Coronary artery (tissue), 2 donors: Measurements from ENCODE around the gene GPR55.

ENCODE experiments used
- DNase-seq: peaks from one replicate; pipeline ENCODE4 v3.0.0-alpha.2; 2017; ENCODE audit warnings: low spot score
- H3K27ac ChIP-seq, 2 donors: fragments of 200-600 bp; sonication (generic); one replicate each; pipeline ENCODE4 v1.5.1; 2016 to 2019
- H3K4me3 ChIP-seq: fragments of 200-600 bp; sonication (generic); 2 replicates; pipeline ENCODE4 v1.5.1; 2016; ENCODE audit warnings: mild to moderate bottlenecking, moderate library complexity
- TF ChIP-seq, protein P1 (sequence below): fragments of 200-600 bp; sonication (generic); IDR thresholded peaks from one replicate; pipeline ENCODE4 v1.5.1; 2019; ENCODE audit warnings: antibody characterized with exemption

The GPR55 gene

DNA sequence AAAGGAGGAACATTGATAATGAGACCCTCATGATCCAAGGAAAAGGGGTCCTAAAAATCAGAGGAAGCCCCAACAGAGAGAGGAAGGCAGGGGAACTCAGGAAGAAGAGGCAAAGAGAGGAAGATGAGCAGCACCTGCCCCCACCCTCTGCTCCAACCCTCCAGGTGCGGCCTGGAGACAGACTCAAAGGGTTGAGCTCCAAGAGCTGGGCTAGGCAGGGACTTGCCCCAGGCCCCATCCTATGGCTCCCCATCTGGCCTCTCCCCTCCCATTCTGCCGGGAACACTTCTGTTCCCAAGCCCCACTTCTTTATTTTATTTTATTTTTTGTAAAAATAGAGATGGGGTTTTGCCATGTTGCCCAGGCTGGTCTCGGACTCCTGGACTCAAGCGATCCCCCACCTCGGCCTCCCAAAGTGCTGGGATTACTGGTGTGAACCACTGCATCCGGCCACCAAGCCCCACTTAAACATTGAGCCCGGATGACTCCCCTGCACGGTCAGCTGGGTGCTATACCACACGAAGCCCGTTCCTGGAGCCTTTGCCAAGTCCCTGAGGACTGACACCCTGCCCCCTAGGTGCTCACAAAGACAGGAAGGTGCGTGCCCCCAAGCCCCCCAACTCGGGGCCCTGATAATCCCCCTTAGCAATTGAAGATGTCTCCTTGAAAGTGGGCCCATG, 3.8 kb upstream of the GPR55 start:
- TF ChIP-seq, protein P1, sequence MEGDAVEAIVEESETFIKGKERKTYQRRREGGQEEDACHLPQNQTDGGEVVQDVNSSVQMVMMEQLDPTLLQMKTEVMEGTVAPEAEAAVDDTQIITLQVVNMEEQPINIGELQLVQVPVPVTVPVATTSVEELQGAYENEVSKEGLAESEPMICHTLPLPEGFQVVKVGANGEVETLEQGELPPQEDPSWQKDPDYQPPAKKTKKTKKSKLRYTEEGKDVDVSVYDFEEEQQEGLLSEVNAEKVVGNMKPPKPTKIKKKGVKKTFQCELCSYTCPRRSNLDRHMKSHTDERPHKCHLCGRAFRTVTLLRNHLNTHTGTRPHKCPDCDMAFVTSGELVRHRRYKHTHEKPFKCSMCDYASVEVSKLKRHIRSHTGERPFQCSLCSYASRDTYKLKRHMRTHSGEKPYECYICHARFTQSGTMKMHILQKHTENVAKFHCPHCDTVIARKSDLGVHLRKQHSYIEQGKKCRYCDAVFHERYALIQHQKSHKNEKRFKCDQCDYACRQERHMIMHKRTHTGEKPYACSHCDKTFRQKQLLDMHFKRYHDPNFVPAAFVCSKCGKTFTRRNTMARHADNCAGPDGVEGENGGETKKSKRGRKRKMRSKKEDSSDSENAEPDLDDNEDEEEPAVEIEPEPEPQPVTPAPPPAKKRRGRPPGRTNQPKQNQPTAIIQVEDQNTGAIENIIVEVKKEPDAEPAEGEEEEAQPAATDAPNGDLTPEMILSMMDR: no peak
- DNase-seq: peak; percentile 50
- H3K4me3 ChIP-seq: no peak overlapping the region

GRCh38 chr2:230927711-230928341, 2.8 kb upstream of the GPR55 start:
- TF ChIP-seq, protein P1: no peak
- DNase-seq: peak; percentile 64
- Histone ChIP-seq H3K4me3 (no peak overlapping the region), H3K27ac (no peak overlapping the region)

More for the DNA sequence above, 3.8 kb upstream of the GPR55 start:
- no peak overlapping the region for H3K27ac ChIP-seq

GRCh38 chr2:230925879-230926765, 1.1 kb upstream of the GPR55 start:
- Histone ChIP-seq H3K27ac (no peak overlapping the region), H3K4me3 (no peak overlapping the region)
- TF ChIP-seq, protein P1: no peak
- DNase-seq: peak; percentile 58

GRCh38 chr2:230925443-230925878, 419 bp upstream of the GPR55 start:
- TF ChIP-seq, protein P1: no peak
- Histone ChIP-seq H3K27ac (no peak overlapping the region), H3K4me3 (no peak overlapping the region)
- peak; percentile 47 for DNase-seq

- DNase-seq: no peak
- no peak overlapping the region for H3K4me3 ChIP-seq
- TF ChIP-seq, protein P1: no peak
- H3K27ac ChIP-seq: no peak overlapping the region
These were observed 961 bp downstream of the GPR55 start for GRCh38 chr2:230924092-230924469.

GRCh38 chr2:230922951-230923717, 1.9 kb downstream of the GPR55 start:
- Histone ChIP-seq H3K4me3 (no peak overlapping the region), H3K27ac (no peak overlapping the region)
- TF ChIP-seq, protein P1: no peak
- no peak for DNase-seq
